Measurements from ENCODE around the gene CNPY1. TPM values are rescaled to one million over a fixed set of nuclear protein-coding genes. Genes with fewer than 3 reads are reported as not detected.

CNPY1 gene
- total RNA-seq, 1 donor from 2014 or later, result not detected

DNA sequence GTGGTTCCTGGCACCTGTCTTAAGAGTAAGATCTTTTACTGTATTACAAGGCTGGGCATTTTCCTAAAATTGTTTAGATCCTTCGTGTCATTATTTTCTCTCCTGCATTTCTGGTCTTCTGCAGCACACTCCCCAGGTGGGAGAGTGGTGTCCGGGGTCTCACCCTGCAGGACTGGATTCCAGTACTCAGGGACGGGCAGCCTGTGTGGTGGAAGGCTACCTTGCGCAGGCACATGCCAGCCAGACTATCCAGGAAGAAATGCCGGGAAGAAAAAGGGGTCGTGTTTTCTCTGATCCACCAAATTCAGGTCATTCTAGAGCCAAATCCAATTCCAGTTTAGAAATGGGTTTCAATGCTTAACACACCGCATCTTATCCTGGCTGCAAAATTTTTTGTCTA, 27.7 kb downstream of the CNPY1 start:
- H3K4me3 Mint-ChIP-seq, result no peak overlapping the region
- no peaks in the 10 kb centered on the region for H3K36me3 Mint-ChIP-seq
- TF ChIP-seq, protein P1, sequence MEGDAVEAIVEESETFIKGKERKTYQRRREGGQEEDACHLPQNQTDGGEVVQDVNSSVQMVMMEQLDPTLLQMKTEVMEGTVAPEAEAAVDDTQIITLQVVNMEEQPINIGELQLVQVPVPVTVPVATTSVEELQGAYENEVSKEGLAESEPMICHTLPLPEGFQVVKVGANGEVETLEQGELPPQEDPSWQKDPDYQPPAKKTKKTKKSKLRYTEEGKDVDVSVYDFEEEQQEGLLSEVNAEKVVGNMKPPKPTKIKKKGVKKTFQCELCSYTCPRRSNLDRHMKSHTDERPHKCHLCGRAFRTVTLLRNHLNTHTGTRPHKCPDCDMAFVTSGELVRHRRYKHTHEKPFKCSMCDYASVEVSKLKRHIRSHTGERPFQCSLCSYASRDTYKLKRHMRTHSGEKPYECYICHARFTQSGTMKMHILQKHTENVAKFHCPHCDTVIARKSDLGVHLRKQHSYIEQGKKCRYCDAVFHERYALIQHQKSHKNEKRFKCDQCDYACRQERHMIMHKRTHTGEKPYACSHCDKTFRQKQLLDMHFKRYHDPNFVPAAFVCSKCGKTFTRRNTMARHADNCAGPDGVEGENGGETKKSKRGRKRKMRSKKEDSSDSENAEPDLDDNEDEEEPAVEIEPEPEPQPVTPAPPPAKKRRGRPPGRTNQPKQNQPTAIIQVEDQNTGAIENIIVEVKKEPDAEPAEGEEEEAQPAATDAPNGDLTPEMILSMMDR (conservative IDR thresholded peaks at IDR 0.05), result no peak
- H3K9me3 Mint-ChIP-seq, result no peaks in the 10 kb centered on the region
- no peak for DNase-seq (ENCODE audit: extremely low spot score, unreplicated experiment)
- H3K27ac Mint-ChIP-seq, result no peak overlapping the region
- H3K4me1 Mint-ChIP-seq (ENCODE audit: unreplicated experiment), result no peaks in the 10 kb centered on the region
- H3K27me3 Mint-ChIP-seq, result peaks cover 93% of the 10 kb centered on the region

DNA sequence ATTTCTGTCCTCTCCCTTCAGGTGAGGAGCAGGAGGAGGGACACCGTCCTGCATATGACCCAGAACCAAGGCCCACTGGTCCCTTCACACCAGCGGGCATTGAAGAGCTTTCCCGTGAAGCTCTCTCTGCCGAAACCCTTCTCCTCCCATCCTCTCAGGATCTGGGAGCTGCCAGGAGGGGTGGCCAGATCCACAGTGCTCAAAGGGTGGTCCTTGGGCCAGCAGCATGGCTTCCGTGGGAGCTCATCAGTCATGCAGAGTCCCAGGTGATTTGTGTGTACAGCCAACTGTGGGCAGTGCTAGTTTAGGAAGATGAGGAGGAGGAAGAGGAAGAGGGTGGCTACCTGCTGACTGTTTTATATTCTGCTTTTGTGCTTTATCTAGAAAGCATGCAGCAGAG, 28.4 kb downstream of the CNPY1 start:
- Mint-ChIP-seq H3K27ac (no peak overlapping the region), H3K27me3 (peaks cover 93% of the 10 kb centered on the region), H3K4me3 (no peak overlapping the region), H3K9me3 (no peaks in the 10 kb centered on the region), H3K4me1 (ENCODE audit: unreplicated experiment) (no peaks in the 10 kb centered on the region), H3K36me3 (no peaks in the 10 kb centered on the region)
- DNase-seq (ENCODE audit: extremely low spot score, unreplicated experiment), result no peak
- TF ChIP-seq, protein P1 (conservative IDR thresholded peaks at IDR 0.05), result no peak

DNA sequence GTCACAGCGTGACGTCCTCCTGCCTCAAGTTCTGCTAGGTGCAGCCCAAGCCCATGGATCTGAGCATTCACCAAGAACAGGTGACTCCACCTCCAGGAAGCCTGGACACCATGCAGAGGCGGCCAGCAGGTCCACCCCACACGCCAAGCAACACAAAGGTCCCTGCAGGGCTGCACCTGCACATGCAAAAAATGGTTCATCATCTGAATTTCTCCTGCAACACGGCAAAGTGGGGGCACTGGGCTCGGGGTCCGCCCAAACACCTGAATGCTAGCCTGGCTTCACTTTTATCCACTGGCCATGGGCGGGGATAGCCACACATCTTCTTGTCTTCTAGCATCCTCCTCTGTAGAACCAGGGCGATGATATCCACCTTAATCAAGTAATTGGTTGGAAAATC, 28.9 kb downstream of the CNPY1 start:
- H3K9me3 Mint-ChIP-seq, result no peaks in the 10 kb centered on the region
- H3K4me3 Mint-ChIP-seq, result no peak overlapping the region
- TF ChIP-seq, protein P1 (conservative IDR thresholded peaks at IDR 0.05), result no peak
- peaks cover 93% of the 10 kb centered on the region for H3K27me3 Mint-ChIP-seq
- no peaks in the 10 kb centered on the region for H3K36me3 Mint-ChIP-seq
- no peak for DNase-seq (ENCODE audit: extremely low spot score, unreplicated experiment)
- no peaks in the 10 kb centered on the region for H3K4me1 Mint-ChIP-seq (ENCODE audit: unreplicated experiment)
- no peak overlapping the region for H3K27ac Mint-ChIP-seq

DNA sequence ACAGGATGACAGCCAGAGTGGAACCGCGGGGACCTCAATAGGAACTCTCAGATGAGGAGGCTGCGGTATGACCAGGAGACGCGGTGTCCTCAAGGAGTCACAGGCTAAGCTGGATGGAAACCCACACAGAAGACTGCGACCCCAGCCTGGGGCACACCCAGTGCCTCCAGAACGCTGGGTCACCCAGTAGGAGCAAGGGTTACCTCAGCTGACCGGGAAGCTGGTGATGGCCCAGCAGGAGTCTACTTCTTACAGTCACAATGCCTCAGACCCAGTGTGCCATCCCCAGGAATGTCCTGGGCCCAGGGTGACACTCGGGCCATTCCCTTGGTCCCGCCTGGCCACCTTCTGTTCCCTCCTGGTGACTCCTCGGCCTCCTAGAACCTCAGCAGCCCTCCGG, 29.9 kb downstream of the CNPY1 start:
- peaks cover 97% of the 10 kb centered on the region for H3K27me3 Mint-ChIP-seq
- DNase-seq (ENCODE audit: extremely low spot score, unreplicated experiment), result no peak
- no peak overlapping the region for H3K4me3 Mint-ChIP-seq
- H3K4me1 Mint-ChIP-seq (ENCODE audit: unreplicated experiment), result no peaks in the 10 kb centered on the region
- TF ChIP-seq, protein P1 (conservative IDR thresholded peaks at IDR 0.05), result no peak
- H3K9me3 Mint-ChIP-seq, result no peaks in the 10 kb centered on the region
- no peaks in the 10 kb centered on the region for H3K36me3 Mint-ChIP-seq
- H3K27ac Mint-ChIP-seq, result no peak overlapping the region

DNA sequence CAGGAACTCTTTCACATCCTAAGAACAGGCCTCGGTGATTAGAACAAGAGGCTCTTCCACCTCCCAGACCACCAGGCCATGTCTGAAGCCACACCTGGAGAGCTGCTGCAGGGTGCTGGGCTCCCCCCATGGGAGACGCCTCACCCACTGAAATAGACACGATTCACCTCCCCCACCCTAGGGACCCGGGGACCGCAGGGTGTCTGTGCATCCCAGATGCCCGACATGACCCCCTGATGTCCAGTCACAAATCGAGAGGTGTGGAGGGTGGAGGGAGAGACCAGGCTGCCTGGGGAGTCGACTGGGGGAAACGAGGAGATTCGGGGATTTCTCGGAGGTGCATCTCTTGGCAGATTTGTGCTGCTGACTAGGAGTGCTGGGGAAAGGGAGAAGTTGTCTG, 31.0 kb downstream of the CNPY1 start:
- Mint-ChIP-seq H3K9me3 (no peaks in the 10 kb centered on the region), H3K36me3 (no peaks in the 10 kb centered on the region), H3K4me1 (ENCODE audit: unreplicated experiment) (no peaks in the 10 kb centered on the region), H3K27me3 (peaks cover 97% of the 10 kb centered on the region), H3K4me3 (no peak overlapping the region), H3K27ac (no peak overlapping the region)
- TF ChIP-seq, protein P1 (conservative IDR thresholded peaks at IDR 0.05), result no peak
- DNase-seq (ENCODE audit: extremely low spot score, unreplicated experiment), result no peak

DNA sequence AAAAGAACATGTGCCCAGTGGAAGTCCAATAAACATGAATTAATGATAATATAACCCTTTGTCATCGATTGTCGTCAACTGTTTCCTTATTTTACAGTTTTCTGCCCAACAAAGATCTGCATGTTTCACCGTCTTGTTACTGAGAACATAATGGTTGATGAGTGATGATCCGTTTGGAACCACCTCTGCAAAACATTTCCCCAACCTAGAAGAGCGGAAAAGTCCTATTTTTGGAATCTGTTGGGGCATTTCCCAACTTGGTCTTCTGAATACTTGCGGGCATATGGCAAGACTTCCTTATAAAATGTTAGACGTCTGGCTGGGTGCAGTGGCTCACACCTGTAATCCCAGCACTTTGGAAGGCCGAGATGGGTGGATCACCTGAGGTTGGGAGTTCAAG, 32.1 kb downstream of the CNPY1 start:
- Mint-ChIP-seq H3K27ac (no peak overlapping the region), H3K4me3 (no peak overlapping the region), H3K9me3 (no peaks in the 10 kb centered on the region), H3K36me3 (no peaks in the 10 kb centered on the region), H3K4me1 (ENCODE audit: unreplicated experiment) (peaks cover 4% of the 10 kb centered on the region), H3K27me3 (peaks cover 95% of the 10 kb centered on the region)
- DNase-seq (ENCODE audit: extremely low spot score, unreplicated experiment), result no peak
- TF ChIP-seq, protein P1 (conservative IDR thresholded peaks at IDR 0.05), result no peak
